ENCODE data around the gene REXO1.
"Not testable (repeated sequence)": the region's sequence is repeated elsewhere in the genome, so short reads cannot be mapped to it uniquely, and the experiment has no call there.

- TF ChIP-seq, protein P1, sequence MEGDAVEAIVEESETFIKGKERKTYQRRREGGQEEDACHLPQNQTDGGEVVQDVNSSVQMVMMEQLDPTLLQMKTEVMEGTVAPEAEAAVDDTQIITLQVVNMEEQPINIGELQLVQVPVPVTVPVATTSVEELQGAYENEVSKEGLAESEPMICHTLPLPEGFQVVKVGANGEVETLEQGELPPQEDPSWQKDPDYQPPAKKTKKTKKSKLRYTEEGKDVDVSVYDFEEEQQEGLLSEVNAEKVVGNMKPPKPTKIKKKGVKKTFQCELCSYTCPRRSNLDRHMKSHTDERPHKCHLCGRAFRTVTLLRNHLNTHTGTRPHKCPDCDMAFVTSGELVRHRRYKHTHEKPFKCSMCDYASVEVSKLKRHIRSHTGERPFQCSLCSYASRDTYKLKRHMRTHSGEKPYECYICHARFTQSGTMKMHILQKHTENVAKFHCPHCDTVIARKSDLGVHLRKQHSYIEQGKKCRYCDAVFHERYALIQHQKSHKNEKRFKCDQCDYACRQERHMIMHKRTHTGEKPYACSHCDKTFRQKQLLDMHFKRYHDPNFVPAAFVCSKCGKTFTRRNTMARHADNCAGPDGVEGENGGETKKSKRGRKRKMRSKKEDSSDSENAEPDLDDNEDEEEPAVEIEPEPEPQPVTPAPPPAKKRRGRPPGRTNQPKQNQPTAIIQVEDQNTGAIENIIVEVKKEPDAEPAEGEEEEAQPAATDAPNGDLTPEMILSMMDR (IDR thresholded peaks at IDR 0.05) = not testable (repeated sequence)
- TF ChIP-seq EP300, POLR2A, POLR2AphosphoS5 (IDR thresholded peaks at IDR 0.05): not testable (repeated sequence)
Measured at GRCh38 chr19:1886360-1886759, 38.1 kb upstream of the REXO1 start.
